Suprapubic skin (tissue), 4 donors: ENCODE data around the gene DMXL1. TPM values are rescaled to one million over a fixed set of nuclear protein-coding genes. Genes with fewer than 3 reads are reported as not detected.

Source experiments
- DNase-seq, 2 donors: peaks; one replicate each; pipeline ENCODE4 v3.0.0-alpha.2; 2019; ENCODE audit warnings: low spot score in 2 of 2
- H3K27ac ChIP-seq: fragments of 200-600 bp; sonication (generic); one replicate; pipeline ENCODE4 v1.5.1; 2019
- H3K27me3 ChIP-seq: fragments of 200-600 bp; sonication (generic); one replicate; pipeline ENCODE4 v1.5.1; 2019
- H3K36me3 ChIP-seq: fragments of 200-600 bp; sonication (generic); one replicate; pipeline ENCODE4 v1.5.1; 2019
- H3K4me1 ChIP-seq: fragments of 200-600 bp; sonication (generic); one replicate; pipeline ENCODE4 v1.5.1; 2019
- H3K4me3 ChIP-seq: fragments of 200-600 bp; sonication (generic); one replicate; pipeline ENCODE4 v1.5.1; 2019; ENCODE audit warnings: mild to moderate bottlenecking
- H3K9me3 ChIP-seq: fragments of 200-600 bp; sonication (generic); one replicate; pipeline ENCODE4 v1.5.1; 2019
- CTCF ChIP-seq, 2 donors: fragments of 200-600 bp in 1 of 2; fragments of 450-650 bp in 1 of 2; sonication (generic) in 1 of 2; IDR thresholded peaks; one replicate each; pipeline ENCODE4 v1.5.1; 2016 to 2019; ENCODE audit warnings: antibody characterized with exemption in 2 of 2, mild to moderate bottlenecking in 1 of 2, moderate library complexity in 1 of 2
- EP300 ChIP-seq: sonication (generic); formaldehyde crosslinking; IDR thresholded peaks from one replicate; pipeline ENCODE4 v1.6.1; 2017; ENCODE audit warnings: antibody characterized with exemption
- POLR2A ChIP-seq, 2 donors: fragments of 450-650 bp; IDR thresholded peaks; one replicate each; pipeline ENCODE4 v1.6.1; 2017; ENCODE audit warnings: antibody characterized with exemption in 2 of 2, mild to moderate bottlenecking in 2 of 2, moderate library complexity in 2 of 2
- POLR2AphosphoS5 ChIP-seq, 3 donors: sonication (generic); formaldehyde crosslinking; IDR thresholded peaks; one replicate each; pipeline ENCODE4 v1.6.1; 2017; ENCODE audit warnings: antibody characterized with exemption in 3 of 3
- WGBS: methylation state at CpG from one replicate; pipeline ENCODE4 v1.1.5; 2018; 5-methylcytosine and 5-hydroxymethylcytosine counted together
- total RNA-seq, 4 donors: library from RNA; depleted of rRNA; stranded (reverse); fragments of >200 nt; gene quantifications; one replicate each; pipeline ENCODE4 v1.1.0, GENCODE V29; 2016

DMXL1 gene
- total RNA-seq, 4 donors from 2014 or later, result 38.8 to 79.1 (median 47.9) TPM

- no peak for DNase-seq
- no peak overlapping the region for H3K27ac ChIP-seq
These were observed 7.4 kb downstream of the DMXL1 start for GRCh38 chr5:119078071-119078846.

GRCh38 chr5:119078861-119079260 lies 8.0 kb downstream of the DMXL1 start:
- Histone ChIP-seq H3K27me3 (no peaks in the 10 kb centered on the region), H3K9me3 (no peaks in the 10 kb centered on the region), H3K36me3 (no peaks in the 10 kb centered on the region), H3K27ac (no peak overlapping the region), H3K4me3 (no peak overlapping the region), H3K4me1 (peaks cover 51% of the 10 kb centered on the region)
- TF ChIP-seq POLR2A (IDR thresholded peaks at IDR 0.05) (no peak), POLR2AphosphoS5 (IDR thresholded peaks at IDR 0.05) (no peak), CTCF (IDR thresholded peaks at IDR 0.05) (no peak), EP300 (no peak)
- no peak for DNase-seq
- 85% methylated on average over 1 of the region's 1 CpG for WGBS

More at GRCh38 chr5:119078071-119078846, 7.4 kb downstream of the DMXL1 start:
- TF ChIP-seq POLR2AphosphoS5 (IDR thresholded peaks at IDR 0.05) (no peak), POLR2A (IDR thresholded peaks at IDR 0.05) (no peak), EP300 (no peak), CTCF (IDR thresholded peaks at IDR 0.05) (no peak)
- H3K36me3 ChIP-seq, result no peaks in the 10 kb centered on the region
- 100% methylated on average over 1 of the region's 1 CpG for WGBS
- no peaks in the 10 kb centered on the region for H3K9me3 ChIP-seq
- peaks cover 55% of the 10 kb centered on the region for H3K4me1 ChIP-seq
- no peak overlapping the region for H3K4me3 ChIP-seq
- no peaks in the 10 kb centered on the region for H3K27me3 ChIP-seq

- Histone ChIP-seq H3K4me1 (peaks cover 45% of the 10 kb centered on the region), H3K27me3 (no peaks in the 10 kb centered on the region), H3K4me3 (no peak overlapping the region), H3K36me3 (no peaks in the 10 kb centered on the region), H3K27ac (no peak overlapping the region), H3K9me3 (no peaks in the 10 kb centered on the region)
- 57% methylated on average over 3 of the region's 3 CpGs for WGBS
- DNase-seq, result no peak
- no peak for TF ChIP-seq EP300
- no peak for TF ChIP-seq POLR2A (IDR thresholded peaks at IDR 0.05)
- TF ChIP-seq POLR2AphosphoS5 (IDR thresholded peaks at IDR 0.05), result no peak
- no peak for TF ChIP-seq CTCF (IDR thresholded peaks at IDR 0.05)
These were observed 8.5 kb downstream of the DMXL1 start for GRCh38 chr5:119079318-119079921.

- Histone ChIP-seq H3K4me3 (no peak overlapping the region), H3K27ac (no peak overlapping the region), H3K4me1 (peaks cover 37% of the 10 kb centered on the region), H3K36me3 (no peaks in the 10 kb centered on the region), H3K27me3 (no peaks in the 10 kb centered on the region), H3K9me3 (no peaks in the 10 kb centered on the region)
- no peak for DNase-seq
- WGBS, result 62% methylated on average over 1 of the region's 1 CpG
- TF ChIP-seq CTCF (IDR thresholded peaks at IDR 0.05) (no peak), EP300 (no peak), POLR2A (IDR thresholded peaks at IDR 0.05) (no peak), POLR2AphosphoS5 (IDR thresholded peaks at IDR 0.05) (no peak)
These were observed 10.0 kb downstream of the DMXL1 start for GRCh38 chr5:119080936-119081335.

GRCh38 chr5:119082691-119083090 lies 11.8 kb downstream of the DMXL1 start:
- Histone ChIP-seq H3K27ac (no peak overlapping the region), H3K27me3 (no peaks in the 10 kb centered on the region), H3K4me1 (peaks cover 33% of the 10 kb centered on the region), H3K36me3 (no peaks in the 10 kb centered on the region), H3K4me3 (no peak overlapping the region), H3K9me3 (no peaks in the 10 kb centered on the region)
- no peak for DNase-seq
- WGBS, result 73% methylated on average over 3 of the region's 3 CpGs
- no peak for TF ChIP-seq POLR2A (IDR thresholded peaks at IDR 0.05)
